ENCODE data around the gene KCTD17. TPM values are rescaled to one million over a fixed set of nuclear protein-coding genes. Genes with fewer than 3 reads are reported as not detected.
A peak's percentile ranks its signal among the peaks of the same experiment; 100 is the strongest.

Gene KCTD17
- total RNA-seq, 2 donors from 2014 or later = 27.7 to 50.6 TPM

DNA sequence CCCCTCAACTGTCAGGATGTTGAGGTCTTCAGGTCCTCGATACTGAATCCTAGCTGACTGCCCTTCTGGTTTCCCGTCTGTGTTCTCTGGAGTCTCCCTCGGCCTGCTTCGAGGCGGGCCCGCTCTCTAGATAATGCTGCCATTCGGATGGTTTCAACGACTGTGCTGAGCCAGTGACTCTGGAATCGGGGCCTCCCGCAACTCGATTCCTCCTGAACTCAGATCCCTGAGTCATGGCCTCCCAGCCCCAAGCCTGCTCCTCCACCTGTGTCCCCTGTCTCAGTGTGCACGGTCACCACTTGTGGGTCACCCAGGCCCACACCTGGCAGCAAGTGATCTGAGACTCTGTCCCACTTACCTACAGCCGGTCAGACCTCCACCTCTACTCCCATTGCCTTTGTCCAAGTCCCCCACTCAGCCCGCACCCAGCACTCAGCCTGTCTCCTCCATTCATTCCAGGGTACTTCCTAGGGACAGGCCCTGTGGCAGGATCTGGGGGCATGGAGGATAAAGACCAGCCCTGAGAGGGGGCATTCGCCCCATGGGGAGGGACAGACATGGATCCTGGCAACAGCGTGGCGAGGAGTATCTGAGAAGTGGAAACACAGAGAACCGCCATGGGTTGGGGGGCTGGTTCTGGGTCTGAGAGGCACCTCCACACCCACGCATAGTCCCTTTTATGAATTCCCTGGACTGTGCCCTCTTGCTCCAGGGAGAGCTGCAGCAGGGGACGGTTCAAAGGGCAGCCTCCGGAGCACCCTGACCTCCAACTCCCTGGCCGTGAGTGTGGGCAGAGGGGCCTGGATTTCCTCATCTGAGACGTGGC is 17.7 kb upstream of the KCTD17 start:
- no peak for DNase-seq
- no peak for ATAC-seq
- intact Hi-C loops (cut with DNase I) = no loop called here

DNA sequence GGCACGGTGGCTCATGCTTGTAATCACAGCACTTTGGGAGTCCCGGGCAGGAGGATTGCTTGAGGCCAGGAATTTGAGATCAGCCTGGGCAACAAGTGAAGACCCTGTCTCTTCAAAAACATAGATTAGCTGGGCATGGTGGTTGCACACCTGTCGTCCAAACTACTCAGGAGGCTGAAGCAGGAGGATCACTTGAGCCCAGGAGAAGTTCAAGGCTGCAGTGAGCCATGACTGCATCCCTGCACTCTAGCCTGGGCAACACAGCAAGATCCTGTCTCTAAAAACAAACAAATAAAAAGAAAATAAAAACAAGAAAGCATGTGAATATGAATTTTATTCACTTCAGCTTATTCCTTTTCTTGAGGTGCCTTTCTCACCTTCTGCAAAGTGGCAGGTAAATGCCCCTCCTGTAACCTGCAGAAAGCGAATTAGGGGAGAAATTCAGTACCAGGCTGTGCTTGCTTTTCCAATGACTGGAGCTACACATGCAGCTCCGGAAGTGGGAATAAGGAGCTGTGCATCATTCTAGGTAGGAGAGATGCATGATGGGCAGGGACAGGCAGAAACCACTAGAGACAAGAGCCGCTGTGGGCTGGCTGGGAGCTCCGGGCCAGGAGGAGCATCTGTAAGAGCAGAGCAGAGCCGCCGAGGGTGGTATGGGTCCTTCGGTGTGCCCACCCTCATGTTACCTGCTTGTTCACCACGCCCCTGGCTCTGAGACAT is 14.7 kb upstream of the KCTD17 start:
- no peak for ATAC-seq
- intact Hi-C loops (cut with DNase I) = no loop called here
- DNase-seq = no peak

DNA sequence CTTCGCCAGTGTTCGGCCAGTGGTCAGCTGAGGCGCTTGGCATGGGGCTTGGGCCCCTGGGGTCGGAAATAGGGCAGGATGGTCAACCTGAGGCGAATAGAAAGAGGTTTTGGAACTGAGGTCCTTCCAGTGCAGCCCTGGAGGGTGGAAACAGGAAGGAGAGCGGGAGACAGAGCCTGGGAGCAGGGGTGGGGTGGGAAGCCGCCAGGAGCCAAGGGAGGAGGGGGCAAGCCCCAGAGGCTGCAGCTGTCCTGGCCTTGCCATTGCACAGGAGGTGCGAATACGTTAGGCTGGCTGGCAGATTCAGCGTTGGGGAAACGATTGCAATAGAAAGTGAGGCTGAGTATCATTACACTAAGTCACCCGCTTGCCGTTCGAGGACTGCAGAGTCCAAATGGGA is 13.9 kb upstream of the KCTD17 start:
- intact Hi-C loops (cut with DNase I) = no loop called here
- ATAC-seq (no peak), DNase-seq (no peak)

DNA sequence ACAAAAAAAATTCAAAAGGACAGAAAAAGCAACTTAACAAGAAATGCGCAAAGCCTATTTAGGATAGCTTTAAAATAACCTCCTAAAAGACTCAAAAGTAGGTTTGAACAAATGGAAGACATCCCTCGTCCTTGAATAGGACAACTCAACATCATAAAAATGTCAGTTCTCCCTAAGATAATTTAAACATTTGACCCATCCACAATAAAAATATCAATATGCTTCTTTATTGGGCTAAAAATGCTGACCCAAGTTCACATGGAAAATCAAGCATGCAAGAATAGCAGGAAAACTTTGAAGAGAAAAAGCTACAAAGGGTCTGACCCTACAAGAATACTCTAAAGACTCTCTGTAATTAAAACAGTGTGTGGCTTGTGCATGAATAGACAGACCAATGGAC is 12.1 kb upstream of the KCTD17 start:
- intact Hi-C loops (cut with DNase I) = no loop called here
- ATAC-seq (no peak), DNase-seq (no peak)

DNA sequence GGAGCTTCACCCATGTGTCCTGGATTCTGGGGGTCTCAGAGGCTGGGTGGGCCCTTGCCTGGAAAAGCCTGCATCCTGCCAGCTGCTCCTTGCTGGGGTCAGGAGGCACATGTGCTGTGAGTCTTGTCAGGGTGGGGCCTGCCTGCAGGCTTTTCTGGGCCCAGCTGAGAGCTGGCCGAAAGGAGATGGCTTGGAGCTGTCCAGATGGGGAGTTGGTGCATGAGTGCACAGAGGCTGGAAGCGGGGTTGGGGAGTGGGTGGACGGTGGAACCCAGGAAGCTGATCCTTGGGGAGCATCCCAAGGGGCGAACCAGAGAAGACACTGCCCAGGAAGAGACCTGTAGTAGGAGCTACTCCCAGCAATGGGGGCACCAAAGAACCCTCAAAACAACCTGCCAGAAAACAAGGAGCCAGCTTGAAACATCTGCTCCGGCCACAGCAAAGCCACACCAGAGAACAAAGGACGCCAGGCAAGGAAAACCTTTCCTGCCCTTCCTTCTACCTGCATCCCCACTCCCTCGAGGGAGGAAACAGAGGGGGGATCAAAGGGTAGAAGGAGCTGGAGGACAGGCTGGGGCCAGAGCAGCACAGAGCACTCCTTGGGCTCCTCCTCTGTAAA is 8.2 kb upstream of the KCTD17 start:
- DNase-seq (no peak), ATAC-seq (no peak)
- intact Hi-C loops (cut with DNase I) = loop anchor here in 1 of 2 donors (10.0 kb wide), 1 partner anchor 259 kb away; no protein-coding TSS in a partner anchor

DNA sequence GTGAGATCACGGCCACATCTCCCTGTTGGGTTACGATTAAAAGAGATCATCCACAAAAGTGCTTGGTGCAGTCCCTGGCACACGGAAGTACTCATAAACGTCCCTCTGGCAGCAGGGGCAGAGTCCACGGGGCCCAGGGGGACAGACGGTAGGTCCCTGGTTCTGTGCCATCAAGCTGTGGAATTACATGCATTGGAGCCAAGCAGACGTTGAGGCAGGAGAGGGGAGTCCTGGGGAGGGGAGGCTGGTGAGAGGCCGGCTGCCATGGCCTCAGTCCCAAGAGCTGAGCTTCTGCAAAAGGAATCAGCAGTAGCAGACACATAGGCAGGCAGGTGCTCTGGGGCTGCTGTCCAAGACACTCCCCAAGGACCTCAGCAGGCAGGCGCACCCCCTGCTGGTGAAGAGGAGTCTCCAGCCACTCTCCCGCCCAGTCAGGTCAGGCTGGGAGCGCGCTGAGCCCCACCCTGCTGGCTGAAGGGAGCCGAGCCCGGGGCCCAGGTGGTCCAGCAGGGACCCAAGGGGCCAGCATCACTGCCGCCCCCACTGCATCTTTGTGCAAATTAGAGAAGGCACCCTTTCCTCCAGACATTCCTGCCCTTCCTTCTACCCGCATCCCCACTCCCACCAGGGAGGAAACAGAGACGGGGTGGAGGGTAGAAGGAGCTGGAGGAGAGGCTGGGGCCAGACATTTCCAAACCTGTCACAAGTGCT is 7.6 kb upstream of the KCTD17 start:
- intact Hi-C loops (cut with DNase I) = loop anchor here (2.0 to 10.0 kb wide), 2 partner anchors 171 to 259 kb away; no protein-coding TSS in a partner anchor
- peak; percentile 58 for DNase-seq
- ATAC-seq = peak; percentile 85 to 93

DNA sequence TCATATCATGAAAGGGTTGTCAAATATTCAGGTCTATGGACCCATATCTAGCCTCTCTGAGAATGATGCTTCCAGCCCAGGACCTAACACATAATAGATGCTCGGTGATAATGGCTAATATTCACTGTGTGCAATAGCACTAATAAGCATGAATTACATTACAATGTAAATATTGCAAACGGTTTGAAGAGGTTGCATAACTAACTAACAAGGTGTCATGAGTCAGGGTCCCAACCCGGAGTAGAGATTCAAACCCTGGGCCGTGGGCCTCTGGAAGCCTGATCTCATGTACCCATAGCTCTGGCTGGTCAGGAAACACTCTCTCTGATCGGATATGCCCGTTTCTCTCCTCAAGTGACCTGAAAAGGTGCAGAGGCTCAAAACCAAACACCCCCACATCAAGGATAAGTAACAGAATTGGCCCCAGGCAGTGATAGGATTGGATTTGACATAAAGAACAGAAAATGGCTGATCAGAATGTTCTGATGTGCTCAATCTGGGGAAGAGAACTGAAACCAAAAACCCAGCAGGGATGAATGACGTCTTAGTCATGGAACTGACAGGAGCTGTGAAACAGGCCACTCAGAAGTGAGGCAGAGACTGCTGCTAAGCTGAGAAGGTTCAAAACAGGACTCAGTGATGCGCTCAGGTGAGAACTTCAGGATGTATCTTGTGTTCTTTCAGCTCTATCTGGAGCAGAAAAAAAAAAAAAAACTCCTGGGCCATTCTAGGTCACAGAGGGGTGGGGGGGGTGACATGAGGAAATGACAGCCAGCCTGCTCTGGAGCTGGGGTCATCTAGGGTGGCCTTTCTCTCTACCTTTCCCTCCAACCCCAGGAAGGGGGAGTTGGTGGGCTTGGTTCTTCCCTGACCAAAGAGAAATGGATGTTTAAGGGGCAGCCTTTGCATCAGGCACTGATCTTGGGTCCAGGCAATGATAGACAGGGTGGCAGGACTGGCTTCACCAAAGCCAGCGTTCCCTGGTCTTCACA is 6.6 kb upstream of the KCTD17 start:
- no peak for ATAC-seq
- DNase-seq = no peak
- intact Hi-C loops (cut with DNase I) = loop anchor here (2.0 to 10.0 kb wide), 2 partner anchors 172 to 260 kb away; no protein-coding TSS in a partner anchor

DNA sequence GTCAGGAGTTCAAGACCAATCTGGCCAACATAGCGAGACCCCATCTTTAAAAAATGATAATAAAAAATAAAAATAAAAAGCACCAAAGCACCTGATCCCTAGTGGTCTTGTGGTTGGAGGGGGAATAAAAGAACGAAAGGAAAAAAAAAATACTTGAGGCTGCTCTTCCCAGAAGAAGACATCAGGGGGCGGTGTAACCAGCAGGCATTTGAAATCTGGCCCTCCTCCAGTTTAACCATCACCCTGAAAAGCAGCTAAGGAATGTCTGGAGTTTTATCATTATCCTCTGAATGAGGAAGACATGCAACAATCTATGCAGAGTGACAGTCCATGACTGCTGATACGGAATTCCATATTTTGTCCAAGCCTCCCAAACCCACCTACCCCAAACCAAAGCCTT is 5.6 kb upstream of the KCTD17 start:
- intact Hi-C loops (cut with DNase I) = loop anchor here (2.0 to 10.0 kb wide), 2 partner anchors 173 to 261 kb away; no protein-coding TSS in a partner anchor
- no peak for ATAC-seq
- DNase-seq = no peak

DNA sequence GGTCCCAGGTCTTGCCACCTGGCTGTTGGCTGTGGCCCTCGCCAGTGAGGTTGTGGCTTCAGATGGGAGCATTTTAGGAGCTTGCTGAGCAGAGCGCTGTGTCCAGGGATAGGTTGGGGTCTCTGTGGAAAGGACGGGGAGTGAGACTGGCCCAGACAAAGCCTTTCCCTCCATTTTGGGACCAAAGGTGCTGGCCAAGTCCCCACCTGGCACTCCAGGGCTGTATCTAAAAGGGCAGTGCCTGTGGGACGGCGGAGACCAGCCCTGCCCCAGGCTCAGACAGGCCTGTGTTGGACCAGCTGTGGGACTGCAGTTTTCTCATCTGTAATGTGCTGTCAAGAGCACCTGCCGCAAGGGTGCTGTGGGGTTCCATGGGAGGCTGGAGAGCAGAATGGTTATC is 5.0 kb upstream of the KCTD17 start:
- DNase-seq (no peak), ATAC-seq (no peak)
- intact Hi-C loops (cut with DNase I) = loop anchor here in 1 of 2 donors (10.0 kb wide), 1 partner anchor 262 kb away; no protein-coding TSS in a partner anchor

DNA sequence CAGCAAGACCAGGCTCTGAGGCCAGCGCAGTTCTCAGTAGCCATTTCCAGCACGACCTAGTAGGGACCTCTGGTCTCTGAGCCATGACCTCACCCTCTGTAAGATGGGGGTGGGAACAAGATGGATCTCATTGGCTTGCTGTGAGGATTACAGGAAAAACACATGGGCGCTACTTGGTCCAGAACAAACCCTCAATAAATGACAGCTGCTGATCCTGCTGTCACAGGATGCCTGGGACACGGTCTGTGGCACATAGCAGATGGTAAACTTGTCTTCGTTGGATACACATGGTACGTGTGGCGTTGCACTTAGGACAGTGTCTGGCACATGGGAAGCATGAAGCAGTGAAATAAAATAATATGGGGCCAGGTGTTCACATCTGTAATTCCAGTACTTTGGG is 4.5 kb upstream of the KCTD17 start:
- no peak for DNase-seq
- intact Hi-C loops (cut with DNase I) = loop anchor here in 1 of 2 donors (10.0 kb wide), 1 partner anchor 262 kb away; no protein-coding TSS in a partner anchor
- no peak for ATAC-seq

DNA sequence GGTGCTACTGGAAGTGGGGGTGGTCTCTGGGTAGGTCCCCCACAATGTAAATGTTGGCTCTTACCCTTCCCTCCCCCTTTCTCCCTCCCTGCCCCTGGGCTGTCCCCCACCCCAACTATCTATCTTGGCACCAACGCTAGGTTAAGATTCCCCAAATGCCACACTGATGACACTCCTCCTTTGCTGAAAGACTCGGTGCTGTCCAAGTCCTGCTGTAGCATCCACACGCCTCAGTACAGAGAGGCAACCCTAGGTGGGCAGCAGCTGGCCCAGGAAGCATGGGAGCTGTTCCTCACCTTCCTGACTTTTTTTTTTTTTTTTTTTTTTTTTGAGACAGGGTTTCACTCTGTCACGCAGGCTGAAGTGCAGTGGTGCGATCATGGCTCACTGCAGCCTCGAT is 3.4 kb upstream of the KCTD17 start:
- DNase-seq = no peak
- intact Hi-C loops (cut with DNase I) = loop anchor here in 1 of 2 donors (10.0 kb wide), 1 partner anchor 263 kb away; no protein-coding TSS in a partner anchor
- ATAC-seq = no peak

DNA sequence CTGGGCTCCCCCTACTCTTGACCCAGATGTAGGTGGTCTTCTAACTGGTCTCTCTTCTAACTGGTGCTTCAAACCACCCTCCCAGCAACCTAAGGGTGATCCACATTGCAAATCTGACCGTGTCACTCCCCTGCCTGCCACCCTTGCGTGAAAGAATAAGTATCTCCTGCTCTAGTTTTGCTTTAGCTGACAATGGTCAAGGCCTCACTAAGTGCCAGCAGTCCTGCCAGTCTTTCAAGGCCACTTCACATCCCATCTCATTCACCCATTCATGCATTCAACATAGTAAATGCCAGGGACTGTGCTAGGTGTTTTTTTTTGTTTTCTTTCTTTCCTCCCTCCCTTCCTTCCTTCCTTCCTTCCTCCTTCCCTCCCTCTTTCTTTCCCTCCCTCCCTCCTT is 2.3 kb upstream of the KCTD17 start:
- intact Hi-C loops (cut with DNase I) = loop anchor here in 1 of 2 donors (10.0 kb wide), 1 partner anchor 264 kb away; no protein-coding TSS in a partner anchor
- ATAC-seq = no peak
- no peak for DNase-seq

DNA sequence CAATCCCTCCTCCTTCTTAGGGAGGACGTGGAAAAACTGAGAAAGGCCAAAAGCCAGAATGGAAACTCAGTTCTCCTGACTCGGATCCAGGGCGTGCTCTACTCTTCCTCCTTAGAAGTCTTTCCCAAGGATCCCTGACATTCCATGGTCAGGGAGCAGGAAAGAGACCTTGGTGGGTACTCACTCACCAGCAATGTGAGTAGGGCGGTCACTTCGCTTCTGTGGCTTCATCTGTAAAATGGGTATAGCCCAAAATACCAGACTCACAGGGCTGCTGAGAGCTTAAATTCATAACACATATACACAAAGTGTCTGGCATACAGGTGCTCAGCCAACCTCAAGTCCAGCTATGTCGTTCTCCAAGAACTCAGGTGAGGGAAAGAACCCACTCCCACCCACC is 629 bp upstream of the KCTD17 start:
- intact Hi-C loops (cut with DNase I) = no loop called here
- DNase-seq (no peak), ATAC-seq (no peak)

DNA sequence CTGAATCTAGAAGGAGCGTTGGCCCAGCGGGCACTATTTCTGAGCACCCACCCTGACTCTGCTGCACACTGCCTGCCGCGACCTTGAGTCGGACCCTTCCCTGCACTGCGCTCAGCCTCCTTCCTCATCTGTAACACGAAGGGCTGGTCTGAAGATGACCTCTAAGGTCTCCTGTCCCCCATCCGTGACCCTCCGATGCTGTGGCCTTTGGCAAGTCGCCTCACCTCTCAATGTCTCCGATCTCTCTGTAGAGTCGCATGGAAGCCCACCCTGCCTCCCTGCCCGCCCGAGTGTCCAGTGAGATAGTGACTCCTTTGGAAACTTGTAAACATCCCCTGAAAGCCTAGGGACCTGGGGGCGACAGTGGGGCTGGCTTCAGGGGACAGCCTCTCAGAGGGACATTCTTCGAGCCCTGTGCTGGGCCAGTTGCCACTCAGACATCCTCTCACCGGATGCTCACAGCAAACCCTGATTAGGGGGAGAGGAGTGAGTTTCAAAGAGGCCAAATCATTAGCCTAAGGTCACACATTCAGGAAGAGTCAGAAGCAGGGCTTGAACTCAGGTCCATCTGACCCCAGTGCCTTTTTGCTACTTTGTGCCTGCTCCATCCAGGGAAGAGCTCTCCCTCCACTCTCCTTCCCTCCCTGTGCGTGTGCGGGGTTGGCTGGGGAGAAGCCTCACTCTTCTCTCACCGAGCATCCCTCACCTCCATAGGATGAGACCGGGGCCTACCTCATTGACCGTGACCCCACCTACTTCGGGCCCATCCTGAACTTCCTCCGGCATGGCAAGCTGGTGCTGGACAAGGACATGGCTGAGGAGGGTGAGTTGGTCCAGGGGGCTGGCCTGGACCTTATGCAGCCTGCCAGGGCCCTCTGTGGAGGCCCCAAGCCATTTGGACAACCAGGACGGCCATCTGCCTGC is 1.1 kb downstream of the KCTD17 start:
- no peak for DNase-seq
- no peak for ATAC-seq
- intact Hi-C loops (cut with DNase I) = no loop called here

DNA sequence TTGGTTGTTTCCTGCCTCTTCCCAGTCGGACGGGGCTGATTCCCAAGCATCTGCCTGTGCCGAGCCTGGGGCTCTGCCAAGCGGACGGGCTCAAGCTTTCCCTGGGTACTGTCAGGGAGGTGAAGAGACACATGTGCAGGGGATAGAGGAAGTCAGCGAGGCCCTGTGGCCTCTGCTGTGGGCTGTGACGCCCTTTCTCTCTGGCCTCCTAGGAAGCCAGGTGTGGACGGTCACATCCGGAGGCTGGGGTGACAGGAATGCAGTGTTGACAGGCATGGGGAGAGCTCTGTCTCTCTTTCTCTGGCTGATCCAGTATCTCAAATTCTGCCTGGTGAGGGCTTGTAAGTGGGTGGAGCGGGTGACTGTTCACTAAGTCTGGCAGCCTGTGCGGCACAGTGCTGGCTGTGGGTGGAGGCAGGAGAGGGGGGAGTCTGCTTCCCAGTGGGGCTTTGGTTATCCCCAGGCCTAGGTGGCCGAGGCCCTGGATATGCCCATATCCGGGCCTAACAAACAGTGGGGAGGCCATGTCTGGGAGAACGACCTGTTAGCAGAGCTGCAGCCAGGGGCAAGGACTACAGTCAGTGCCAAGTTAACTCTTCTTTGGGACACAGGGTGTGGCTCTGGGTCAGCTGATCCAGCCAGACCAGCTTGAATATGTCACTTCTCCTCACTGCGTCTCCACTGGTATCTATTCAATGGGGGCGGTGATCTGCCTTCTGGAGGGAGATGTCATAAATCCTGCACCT is 1.9 kb downstream of the KCTD17 start:
- ATAC-seq = peak; percentile 55 to 56
- peak; percentile 43 for DNase-seq

DNA sequence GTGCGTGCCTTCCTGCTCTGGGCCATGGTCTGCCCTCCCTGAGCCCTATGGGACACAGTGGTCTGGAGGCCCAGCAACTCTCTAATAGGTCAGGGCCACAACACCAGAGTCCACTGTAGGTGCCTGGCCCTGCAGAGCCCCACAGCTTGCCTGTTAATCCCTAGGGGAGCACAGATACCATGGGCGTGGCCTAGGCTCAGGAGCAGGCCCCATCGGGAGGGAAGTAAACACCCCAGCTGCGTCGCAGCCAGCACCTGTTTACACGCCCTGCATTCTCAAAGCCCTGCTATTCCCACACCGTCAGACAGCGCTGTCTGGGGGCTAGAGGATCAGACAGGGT is 2.5 kb downstream of the KCTD17 start:
- DNase-seq (no peak), ATAC-seq (no peak)
- intact Hi-C loops (cut with DNase I) = no loop called here

More for the DNA sequence above, 1.9 kb downstream of the KCTD17 start:
- intact Hi-C loops (cut with DNase I) = no loop called here
